OCI-LY7 (cell line): ENCODE results near the gene FNDC3A. TPM values are rescaled to one million over a fixed set of nuclear protein-coding genes. Genes with fewer than 3 reads are reported as not detected.

Experiments used
- BruUV-seq: library from RNA; stranded (reverse); fragments of 400-500 nt; replicated peaks from 2 replicates; lab custom pipeline; 2021; lab: Mats Ljungman, UMichigan
- CTCF ChIA-PET: fragments of 300-600 bp; sonication (Branson Sonifier 250); formaldehyde crosslinking; loops from one replicate; lab custom pipeline; 2022; ENCODE audit warnings: antibody characterized with exemption; ENCODE audit not compliant: unreplicated experiment; lab: Charles Lee
- POLR2A ChIA-PET: fragments of 300-600 bp; sonication (Branson Sonifier 250); formaldehyde crosslinking; loops from one replicate; lab custom pipeline; 2022; ENCODE audit warnings: antibody characterized with exemption; lab: Charles Lee
- DNase-seq: peaks from one replicate; pipeline ENCODE4 v3.0.0-alpha.2; 2015; ENCODE audit warnings: low spot score
- H2AFZ ChIP-seq: fragments of 200-600 bp; sonication (generic), shearing (Covaris generic); 2 replicates; pipeline ENCODE4 v1.6.1; 2014; ENCODE audit warnings: mild to moderate bottlenecking, antibody characterized with exemption, low read length, moderate library complexity
- H3K27ac ChIP-seq: fragments of 200-600 bp; sonication (generic); 2 replicates; pipeline ENCODE4 v1.5.1; 2014; ENCODE audit warnings: mixed run types, low read depth, mild to moderate bottlenecking, moderate library complexity, low read length, inconsistent platforms; ENCODE audit not compliant: poor library complexity, severe bottlenecking
- H3K36me3 ChIP-seq: fragments of 200-600 bp; sonication (generic); 2 replicates; pipeline ENCODE4 v1.6.1; 2014; ENCODE audit warnings: mild to moderate bottlenecking, antibody characterized with exemption, low read length, moderate library complexity, mixed read lengths; ENCODE audit not compliant: insufficient read depth
- H3K4me1 ChIP-seq: fragments of 200-600 bp; sonication (generic); 2 replicates; pipeline ENCODE4 v1.5.1; 2014; ENCODE audit warnings: mild to moderate bottlenecking, low read length; ENCODE audit not compliant: insufficient read depth, poor library complexity, severe bottlenecking
- H3K4me2 ChIP-seq: fragments of 200-600 bp; sonication (generic); 2 replicates; pipeline ENCODE4 v1.6.1; 2014; ENCODE audit warnings: mild to moderate bottlenecking, low read length
- H3K4me3 ChIP-seq: fragments of 200-600 bp; sonication (generic); 2 replicates; pipeline ENCODE4 v1.5.1; 2014; ENCODE audit warnings: mild to moderate bottlenecking, low read depth, low read length; ENCODE audit not compliant: poor library complexity, severe bottlenecking
- H3K79me2 ChIP-seq: fragments of 200-600 bp; sonication (generic); 2 replicates; pipeline ENCODE4 v1.6.1; 2016; ENCODE audit warnings: low read depth, mild to moderate bottlenecking, low read length, moderate library complexity, mixed read lengths; ENCODE audit not compliant: insufficient read depth
- H3K9me2 ChIP-seq: fragments of 200-600 bp; sonication (generic); 2 replicates; pipeline ENCODE4 v1.6.1; 2016; ENCODE audit warnings: mild to moderate bottlenecking, low read length, mixed read lengths; ENCODE audit not compliant: insufficient read depth
- H3K9me3 ChIP-seq: fragments of 200-600 bp; sonication (generic); 2 replicates; pipeline ENCODE4 v1.6.1; 2014; ENCODE audit warnings: mild to moderate bottlenecking, mixed run types, low read length, mixed read lengths
- H4K20me1 ChIP-seq: fragments of 200-600 bp; sonication (generic); 2 replicates; pipeline ENCODE4 v1.6.1; 2014; ENCODE audit warnings: mild to moderate bottlenecking, antibody characterized with exemption, low read length, moderate library complexity, mixed read lengths; ENCODE audit not compliant: insufficient read depth
- EZH2phosphoT487 ChIP-seq: fragments of 200-600 bp; sonication (generic); IDR thresholded peaks from 2 replicates; pipeline ENCODE4 v1.6.1; 2018; ENCODE audit warnings: low read depth, borderline replicate concordance, mild to moderate bottlenecking, mixed run types, antibody characterized with exemption, low read length, moderate library complexity, mixed read lengths
- intact Hi-C: fragments of 100-400 bp; cut with micrococcal nuclease; formaldehyde crosslinking; loops from one replicate; pipeline ENCODE4 v1.10.0; 2022; ENCODE audit not compliant: unreplicated experiment
- total RNA-seq, 2 experiments: library from RNA; depleted of rRNA in 1 of 2; stranded (reverse); fragments of >200 nt in 1 of 2; shearing (Covaris generic) in 1 of 2; gene quantifications; 2 replicates each; pipeline ENCODE4 v1.2.3, GENCODE V29; 2014 to 2022
- TF ChIP-seq, protein P1 (sequence below): fragments of 200-600 bp; sonication (generic); conservative IDR thresholded peaks from 2 replicates; pipeline ENCODE4 v1.5.1; 2014; ENCODE audit warnings: mild to moderate bottlenecking, antibody characterized with exemption, low read length, moderate library complexity, mixed read lengths

Gene FNDC3A
- total RNA-seq, 2 experiments from 2014 or later: 38.7 to 59.6 TPM

DNA sequence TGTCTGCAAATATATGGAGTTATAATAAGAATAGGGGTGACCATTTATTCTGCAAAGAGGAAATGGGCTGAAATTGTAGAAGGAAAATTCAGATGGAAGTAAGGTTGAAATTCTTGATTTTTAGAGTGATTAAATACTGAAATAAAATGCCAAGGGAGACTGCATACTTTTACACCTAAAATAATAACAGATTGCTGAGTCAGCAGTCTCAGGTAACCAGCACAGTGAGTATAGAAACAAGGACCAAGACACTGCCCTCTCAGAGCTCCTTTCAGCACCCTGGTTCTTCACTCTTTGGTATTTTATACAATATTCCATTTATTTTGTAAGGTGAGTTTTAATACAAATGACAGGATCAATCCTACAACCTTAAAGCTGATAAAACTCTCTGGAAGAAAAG is 195.6 kb downstream of the FNDC3A start:
- no peaks in the 10 kb centered on the region for H4K20me1 ChIP-seq
- POLR2A ChIA-PET: no interaction called here

DNA sequence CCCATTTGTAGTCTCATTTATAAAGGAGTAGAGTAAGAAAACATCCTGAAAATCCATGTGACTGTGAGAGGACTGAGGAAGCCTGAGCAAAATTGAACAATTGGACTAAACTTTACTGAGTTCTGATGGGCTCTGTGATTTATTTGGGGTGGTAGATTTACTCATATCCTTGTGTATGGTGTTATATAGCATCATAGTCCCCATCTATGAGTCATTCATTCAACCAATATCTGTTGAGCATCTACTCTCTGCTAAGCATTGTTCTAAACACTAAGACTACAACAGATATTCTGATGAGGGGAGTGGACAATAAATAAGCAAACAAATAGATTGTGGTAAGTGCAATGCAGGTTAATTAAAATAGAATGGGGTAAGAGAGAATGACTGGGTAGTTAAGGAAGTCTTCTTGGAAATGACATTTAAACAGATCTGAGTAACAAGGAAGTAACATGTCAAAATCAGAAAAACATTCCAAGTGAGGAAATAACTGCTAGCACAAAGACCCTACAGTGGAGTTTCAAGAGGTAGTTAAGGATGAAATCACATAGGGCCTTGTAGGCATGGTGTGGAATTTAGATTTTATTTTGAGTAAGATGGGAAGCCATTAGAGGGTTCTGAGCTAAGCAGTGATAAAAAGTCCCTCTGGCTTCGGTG is 208.1 kb downstream of the FNDC3A start:
- no peak for DNase-seq
- no peaks in the 10 kb centered on the region for H3K9me2 ChIP-seq
- H3K4me2 ChIP-seq: no peak overlapping the region
- no peaks in the 10 kb centered on the region for H3K9me3 ChIP-seq
- peaks cover 89% of the 10 kb centered on the region for H3K36me3 ChIP-seq
- ChIA-PET POLR2A (no interaction called here), CTCF (no interaction called here)
- no peak overlapping the region for H3K4me3 ChIP-seq
- no TSS peak for BruUV-seq
- H2AFZ ChIP-seq: no peak overlapping the region
- no peaks in the 10 kb centered on the region for H4K20me1 ChIP-seq
- no peaks in the 10 kb centered on the region for H3K79me2 ChIP-seq
- H3K27ac ChIP-seq: no peak overlapping the region
- H3K4me1 ChIP-seq: no peaks in the 10 kb centered on the region
- TF ChIP-seq EZH2phosphoT487: no peak
- TF ChIP-seq, protein P1, sequence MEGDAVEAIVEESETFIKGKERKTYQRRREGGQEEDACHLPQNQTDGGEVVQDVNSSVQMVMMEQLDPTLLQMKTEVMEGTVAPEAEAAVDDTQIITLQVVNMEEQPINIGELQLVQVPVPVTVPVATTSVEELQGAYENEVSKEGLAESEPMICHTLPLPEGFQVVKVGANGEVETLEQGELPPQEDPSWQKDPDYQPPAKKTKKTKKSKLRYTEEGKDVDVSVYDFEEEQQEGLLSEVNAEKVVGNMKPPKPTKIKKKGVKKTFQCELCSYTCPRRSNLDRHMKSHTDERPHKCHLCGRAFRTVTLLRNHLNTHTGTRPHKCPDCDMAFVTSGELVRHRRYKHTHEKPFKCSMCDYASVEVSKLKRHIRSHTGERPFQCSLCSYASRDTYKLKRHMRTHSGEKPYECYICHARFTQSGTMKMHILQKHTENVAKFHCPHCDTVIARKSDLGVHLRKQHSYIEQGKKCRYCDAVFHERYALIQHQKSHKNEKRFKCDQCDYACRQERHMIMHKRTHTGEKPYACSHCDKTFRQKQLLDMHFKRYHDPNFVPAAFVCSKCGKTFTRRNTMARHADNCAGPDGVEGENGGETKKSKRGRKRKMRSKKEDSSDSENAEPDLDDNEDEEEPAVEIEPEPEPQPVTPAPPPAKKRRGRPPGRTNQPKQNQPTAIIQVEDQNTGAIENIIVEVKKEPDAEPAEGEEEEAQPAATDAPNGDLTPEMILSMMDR: no peak
- intact Hi-C loops: no loop called here

More for the DNA sequence above, 195.6 kb downstream of the FNDC3A start:
- intact Hi-C loops: no loop called here
- Histone ChIP-seq H3K36me3 (peaks cover 56% of the 10 kb centered on the region), H3K27ac (no peak overlapping the region), H3K79me2 (no peaks in the 10 kb centered on the region), H2AFZ (no peak overlapping the region), H3K4me3 (no peak overlapping the region), H3K4me2 (no peak overlapping the region), H3K4me1 (no peaks in the 10 kb centered on the region), H3K9me3 (no peaks in the 10 kb centered on the region), H3K9me2 (no peaks in the 10 kb centered on the region)
- CTCF ChIA-PET: no interaction called here
- DNase-seq: no peak
- no peak for TF ChIP-seq EZH2phosphoT487
- TF ChIP-seq, protein P1: no peak
- no TSS peak for BruUV-seq

DNA sequence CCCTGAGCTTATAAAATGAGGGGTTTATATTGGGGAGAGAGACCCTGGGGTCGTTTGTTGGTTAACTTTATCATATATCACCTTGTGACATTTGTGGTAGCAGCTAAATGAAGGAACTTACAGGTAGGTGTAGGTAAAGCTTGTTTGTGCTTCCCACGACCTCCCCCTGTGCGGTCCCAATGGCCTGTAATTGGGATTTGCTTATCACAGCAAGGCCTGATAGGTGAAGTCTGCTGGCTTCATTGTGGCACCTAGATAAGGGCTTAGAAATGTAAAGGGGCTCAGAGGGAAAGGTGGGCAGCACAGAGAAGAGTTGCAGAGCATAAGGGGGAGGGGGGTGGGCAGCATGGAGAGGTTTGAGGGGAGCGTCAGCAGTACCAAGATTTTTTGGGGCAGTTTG is 208.9 kb downstream of the FNDC3A start:
- Histone ChIP-seq H2AFZ (no peak overlapping the region), H3K36me3 (peaks cover 89% of the 10 kb centered on the region), H3K4me3 (no peak overlapping the region), H4K20me1 (no peaks in the 10 kb centered on the region), H3K9me2 (no peaks in the 10 kb centered on the region), H3K4me1 (no peaks in the 10 kb centered on the region), H3K9me3 (no peaks in the 10 kb centered on the region), H3K79me2 (no peaks in the 10 kb centered on the region), H3K4me2 (no peak overlapping the region), H3K27ac (no peak overlapping the region)
- CTCF ChIA-PET: no interaction called here
- no peak for DNase-seq
- POLR2A ChIA-PET: interaction anchor here (0.6 kb wide), 1 partner anchor 353 kb away, joined by 3 read pairs; no protein-coding TSS in a partner anchor
- intact Hi-C loops: no loop called here
- TF ChIP-seq, protein P1: no peak
- TF ChIP-seq EZH2phosphoT487: no peak
- no TSS peak for BruUV-seq
